ENCODE measurements around the gene MTHFD1L.
"Not testable (repeated sequence)": the region's sequence is repeated elsewhere in the genome, so short reads cannot be mapped to it uniquely, and the experiment has no call there.

The MTHFD1L gene

GRCh38 chr6:151101816-151102694 lies 236.6 kb downstream of the MTHFD1L start:
- no peak for DNase-seq

- DNase-seq: no peak
These were observed 237.8 kb downstream of the MTHFD1L start for GRCh38 chr6:151103266-151103665.

GRCh38 chr6:151107897-151108427 lies 242.5 kb downstream of the MTHFD1L start:
- no peak for DNase-seq

GRCh38 chr6:151108548-151108947 lies 243.0 kb downstream of the MTHFD1L start:
- DNase-seq: no peak

- DNase-seq: no peak
These were observed 243.9 kb downstream of the MTHFD1L start for GRCh38 chr6:151109361-151109760.

- DNase-seq: no peak
These were observed 244.5 kb downstream of the MTHFD1L start for GRCh38 chr6:151109869-151110575.

GRCh38 chr6:151110576-151110905 lies 245.0 kb downstream of the MTHFD1L start:
- DNase-seq: no peak

GRCh38 chr6:151111670-151112069 lies 246.2 kb downstream of the MTHFD1L start:
- no peak for DNase-seq

- DNase-seq: no peak
These were observed 246.6 kb downstream of the MTHFD1L start for GRCh38 chr6:151112130-151112529.

- not testable (repeated sequence) for DNase-seq
These were observed 247.4 kb downstream of the MTHFD1L start for GRCh38 chr6:151112884-151113283.

GRCh38 chr6:151113641-151114040 lies 248.1 kb downstream of the MTHFD1L start:
- DNase-seq: no peak

GRCh38 chr6:151118461-151119123 lies 253.1 kb downstream of the MTHFD1L start:
- no peak for DNase-seq

GRCh38 chr6:151119823-151120524 lies 254.5 kb downstream of the MTHFD1L start:
- no peak for DNase-seq

GRCh38 chr6:151121900-151122299 lies 256.4 kb downstream of the MTHFD1L start:
- no peak for DNase-seq

- DNase-seq: not testable (repeated sequence)
These were observed 258.1 kb downstream of the MTHFD1L start for GRCh38 chr6:151123641-151124040.

GRCh38 chr6:151125242-151125641 lies 259.7 kb downstream of the MTHFD1L start:
- not testable (repeated sequence) for DNase-seq

GRCh38 chr6:151125651-151126416 lies 260.3 kb downstream of the MTHFD1L start:
- not testable (repeated sequence) for DNase-seq

- not testable (repeated sequence) for DNase-seq
These were observed 260.9 kb downstream of the MTHFD1L start for GRCh38 chr6:151126417-151126724.

GRCh38 chr6:151127133-151127798 lies 261.8 kb downstream of the MTHFD1L start:
- DNase-seq: not testable (repeated sequence)

- no peak for DNase-seq
These were observed 263.4 kb downstream of the MTHFD1L start for GRCh38 chr6:151128763-151129370.

- DNase-seq: no peak
These were observed 264.8 kb downstream of the MTHFD1L start for GRCh38 chr6:151130329-151130728.
